SK-N-MC (cell line): ENCODE results near the gene PLA2G5.

Experiments
- FOXP2 ChIP-seq: optimal IDR thresholded peaks from 2 replicates; pipeline ENCODE3; 2011; ENCODE audit warnings: mild to moderate bottlenecking, moderate library complexity; ENCODE audit not compliant: insufficient read depth; ENCODE audit errors: extremely low read length, control extremely low read depth
- POLR2AphosphoS5 ChIP-seq: IDR thresholded peaks from 2 replicates; pipeline ENCODE4 v1.6.1; 2012; ENCODE audit warnings: mild to moderate bottlenecking, low read depth, low read length, borderline replicate concordance

- TF ChIP-seq POLR2AphosphoS5 (no peak), FOXP2 (no peak)
Observed at GRCh38 chr1:20083178-20083944, 13.4 kb downstream of the PLA2G5 start.
